HUES64 (cell line): ENCODE measurements around the gene AMACR.

Experiments
- H3K27ac ChIP-seq: 2 replicates; pipeline ENCODE4 v1.7.0; 2013; ENCODE audit warnings: low read depth, low read length, inconsistent platforms
- H3K27me3 ChIP-seq: 2 replicates; pipeline ENCODE4 v1.6.1; 2013; ENCODE audit warnings: mild to moderate bottlenecking, low read length; ENCODE audit not compliant: insufficient read depth
- H3K36me3 ChIP-seq: 2 replicates; pipeline ENCODE4 v1.6.1; 2013; ENCODE audit warnings: mild to moderate bottlenecking, low read length; ENCODE audit not compliant: insufficient read depth
- H3K4me1 ChIP-seq: 2 replicates; pipeline ENCODE4 v1.6.1; 2013; ENCODE audit warnings: mild to moderate bottlenecking, low read length, moderate library complexity; ENCODE audit not compliant: insufficient read depth
- H3K4me3 ChIP-seq: 2 replicates; pipeline ENCODE4 v1.5.1; 2013; ENCODE audit warnings: mild to moderate bottlenecking, low read length, moderate library complexity
- H3K9ac ChIP-seq: 2 replicates; pipeline ENCODE4 v1.6.1; 2013; ENCODE audit warnings: mild to moderate bottlenecking, low read depth, low read length
- H3K9me3 ChIP-seq: 2 replicates; pipeline ENCODE4 v1.6.1; 2013; ENCODE audit warnings: low read depth, low read length; ENCODE audit not compliant: insufficient read depth
- WGBS: fragments of 150-250, 120-280 bp; methylation state at CpG from one replicate; pipeline ENCODE4 v1.1.7; 2013; ENCODE audit warnings: missing lambda C conversion rate; 5-methylcytosine and 5-hydroxymethylcytosine counted together

The AMACR gene

GRCh38 chr5:33984178-33984577, 23.7 kb downstream of the AMACR start:
- no peak overlapping the region for H3K9ac ChIP-seq
- peaks cover 7% of the 10 kb centered on the region; the same call in 1 of the 2 replicates for H3K4me1 ChIP-seq
- H3K4me3 ChIP-seq, result no peak overlapping the region
- no peak overlapping the region for H3K27ac ChIP-seq
- WGBS, result 93% methylated on average over 15 of the region's 15 CpGs
- H3K27me3 ChIP-seq, result no peaks in the 10 kb centered on the region
- H3K36me3 ChIP-seq, result peaks cover 20% of the 10 kb centered on the region
- no peaks in the 10 kb centered on the region for H3K9me3 ChIP-seq

- no peak overlapping the region for H3K9ac ChIP-seq
- no peaks in the 10 kb centered on the region for H3K36me3 ChIP-seq
- H3K9me3 ChIP-seq, result no peaks in the 10 kb centered on the region
- H3K27me3 ChIP-seq, result no peaks in the 10 kb centered on the region
- H3K27ac ChIP-seq, result no peak overlapping the region
- 87% methylated on average over 7 of the region's 8 CpGs for WGBS
- peaks cover 32% of the 10 kb centered on the region for H3K4me1 ChIP-seq
- H3K4me3 ChIP-seq, result no peak overlapping the region
Observed at GRCh38 chr5:33981408-33982162, 26.3 kb downstream of the AMACR start.

- Histone ChIP-seq H3K4me1 (peaks cover 45% of the 10 kb centered on the region), H3K9me3 (no peaks in the 10 kb centered on the region), H3K9ac (no peak overlapping the region), H3K36me3 (no peaks in the 10 kb centered on the region), H3K27me3 (no peaks in the 10 kb centered on the region), H3K4me3 (no peak overlapping the region), H3K27ac (no peak overlapping the region)
- 92% methylated on average over 3 of the region's 3 CpGs for WGBS
Observed at GRCh38 chr5:33980030-33980429, 27.8 kb downstream of the AMACR start.

GRCh38 chr5:33978306-33978705, 29.5 kb downstream of the AMACR start:
- H3K27ac ChIP-seq, result peak overlapping the region; percentile 89; the same call in 1 of the 2 replicates
- no peaks in the 10 kb centered on the region for H3K36me3 ChIP-seq
- H3K9ac ChIP-seq, result no peak overlapping the region
- peaks cover 48% of the 10 kb centered on the region for H3K4me1 ChIP-seq
- no peaks in the 10 kb centered on the region for H3K27me3 ChIP-seq
- 63% methylated on average over 1 of the region's 1 CpG for WGBS
- H3K9me3 ChIP-seq, result no peaks in the 10 kb centered on the region
- no peak overlapping the region for H3K4me3 ChIP-seq

GRCh38 chr5:33976307-33976706, 31.5 kb downstream of the AMACR start:
- H3K4me3 ChIP-seq, result no peak overlapping the region
- no peak overlapping the region for H3K9ac ChIP-seq
- H3K9me3 ChIP-seq, result no peaks in the 10 kb centered on the region
- WGBS, result no CpG with 5 or more reads among the region's 1 CpG
- no peaks in the 10 kb centered on the region for H3K36me3 ChIP-seq
- peaks cover 48% of the 10 kb centered on the region for H3K4me1 ChIP-seq
- H3K27ac ChIP-seq, result no peak overlapping the region
- H3K27me3 ChIP-seq, result no peaks in the 10 kb centered on the region

GRCh38 chr5:33975852-33976251, 32.0 kb downstream of the AMACR start:
- Histone ChIP-seq H3K36me3 (no peaks in the 10 kb centered on the region), H3K9ac (no peak overlapping the region), H3K9me3 (no peaks in the 10 kb centered on the region), H3K27me3 (no peaks in the 10 kb centered on the region), H3K4me1 (peaks cover 48% of the 10 kb centered on the region), H3K27ac (no peak overlapping the region; the same call in 1 of the 2 replicates), H3K4me3 (no peak overlapping the region)
- 72% methylated on average over 5 of the region's 5 CpGs for WGBS

- 100% methylated on average over 2 of the region's 2 CpGs for WGBS
- no peaks in the 10 kb centered on the region for H3K36me3 ChIP-seq
- no peaks in the 10 kb centered on the region for H3K9me3 ChIP-seq
- H3K27me3 ChIP-seq, result no peaks in the 10 kb centered on the region
- no peak overlapping the region for H3K27ac ChIP-seq
- H3K9ac ChIP-seq, result no peak overlapping the region
- H3K4me3 ChIP-seq, result no peak overlapping the region
- H3K4me1 ChIP-seq, result peaks cover 32% of the 10 kb centered on the region
Observed at GRCh38 chr5:33973271-33973670, 34.6 kb downstream of the AMACR start.

- peaks cover 2% of the 10 kb centered on the region; the same call in 1 of the 2 replicates for H3K4me1 ChIP-seq
- H3K9me3 ChIP-seq, result no peaks in the 10 kb centered on the region
- no peaks in the 10 kb centered on the region for H3K36me3 ChIP-seq
- H3K4me3 ChIP-seq, result no peak overlapping the region
- no peak overlapping the region for H3K27ac ChIP-seq
- no peaks in the 10 kb centered on the region for H3K27me3 ChIP-seq
- H3K9ac ChIP-seq, result no peak overlapping the region
- 59% methylated on average over 10 of the region's 10 CpGs for WGBS
Observed at GRCh38 chr5:33969572-33970452, 38.0 kb downstream of the AMACR start.

- no peak overlapping the region for H3K9ac ChIP-seq
- no peaks in the 10 kb centered on the region; the same call in 1 of the 2 replicates for H3K4me1 ChIP-seq
- no peaks in the 10 kb centered on the region for H3K27me3 ChIP-seq
- no peaks in the 10 kb centered on the region for H3K9me3 ChIP-seq
- H3K4me3 ChIP-seq, result no peak overlapping the region
- 97% methylated on average over 2 of the region's 3 CpGs for WGBS
- H3K27ac ChIP-seq, result no peak overlapping the region
- H3K36me3 ChIP-seq, result no peaks in the 10 kb centered on the region
Observed at GRCh38 chr5:33968211-33969005, 39.4 kb downstream of the AMACR start.

GRCh38 chr5:33966805-33967204, 41.0 kb downstream of the AMACR start:
- no peaks in the 10 kb centered on the region for H3K27me3 ChIP-seq
- no peaks in the 10 kb centered on the region for H3K4me1 ChIP-seq
- 88% methylated on average over 2 of the region's 2 CpGs for WGBS
- no peaks in the 10 kb centered on the region for H3K9me3 ChIP-seq
- no peak overlapping the region for H3K27ac ChIP-seq
- H3K36me3 ChIP-seq, result no peaks in the 10 kb centered on the region
- H3K4me3 ChIP-seq, result no peak overlapping the region
- H3K9ac ChIP-seq, result no peak overlapping the region
